ENCODE data around the gene PPP1R9A. TPM values are rescaled to one million over a fixed set of nuclear protein-coding genes. Genes with fewer than 3 reads are reported as not detected.

Gene PPP1R9A
- total RNA-seq, 1 experiment from 2014 or later = 13.5 TPM

GRCh38 chr7:94998266-94999068, 91.1 kb downstream of the PPP1R9A start:
- ChIA-PET RAD21 (ENCODE audit: low non-redundant PET in 1 of 2, low total read pairs in 2 of 2, uncharacterized antibody in 2 of 2, unreplicated experiment in 2 of 2) (no interaction called here), POLR2A (no interaction called here), CTCF (no interaction called here)
- no peak overlapping the region for H3K4me2 ChIP-seq (ENCODE audit: low read length)
- no peaks in the 10 kb centered on the region for H3K36me3 ChIP-seq (ENCODE audit: control insufficient read depth in 1 of 2, insufficient read depth in 2 of 2, low read length in 2 of 2)
- H3K9me2 ChIP-seq (ENCODE audit: insufficient read depth) = no peaks in the 10 kb centered on the region
- H4K20me1 ChIP-seq (ENCODE audit: insufficient read depth) = no peaks in the 10 kb centered on the region
- DNase-seq (ENCODE audit: low read depth, low spot score) = no peak
- H3K9ac ChIP-seq (ENCODE audit: low read length) = no peak overlapping the region
- no peaks in the 10 kb centered on the region for H3K27me3 ChIP-seq (ENCODE audit: insufficient read depth, low read length)
- no peak for ATAC-seq
- no TSS peak for BruUV-seq (replicated peaks)
- H3K4me1 ChIP-seq (ENCODE audit: control insufficient read depth in 1 of 2, insufficient read depth in 2 of 2, low read length in 2 of 2) = no peaks in the 10 kb centered on the region
- no peak overlapping the region for H3K27ac ChIP-seq (ENCODE audit: low read depth, low read length)
- H3K4me3 ChIP-seq (replicated peaks in 1 of 2; ENCODE audit: low read depth in 1 of 2, low read length in 2 of 2) = no peak overlapping the region
- no peak overlapping the region for H2AFZ ChIP-seq (ENCODE audit: low read depth, low read length, poor library complexity, severe bottlenecking)
- intact Hi-C loops (cut with micrococcal nuclease) = no loop called here
- H3K79me2 ChIP-seq (ENCODE audit: insufficient read depth, low read length) = no peaks in the 10 kb centered on the region
- H3K9me3 ChIP-seq (ENCODE audit: control insufficient read depth in 1 of 2, insufficient read depth in 1 of 2, low read depth in 1 of 2, low read length in 2 of 2) = no peaks in the 10 kb centered on the region
- TF ChIP-seq CTCF (IDR thresholded peaks at IDR 0.05 in 2 of 3, conservative IDR thresholded peaks at IDR 0.05 in 1 of 3; ENCODE audit: borderline replicate concordance in 1 of 3, insufficient read depth in 1 of 3, low read depth in 2 of 3, low read length in 2 of 3) (no peak), REST (IDR thresholded peaks at IDR 0.05; ENCODE audit: low read depth) (no peak), JUND (IDR thresholded peaks at IDR 0.05) (no peak), ZFX (IDR thresholded peaks at IDR 0.05) (no peak), POLR2AphosphoS5 (IDR thresholded peaks at IDR 0.05; ENCODE audit: low read depth, low read length) (no peak), EZH2phosphoT487 (IDR thresholded peaks at IDR 0.05; ENCODE audit: borderline replicate concordance) (no peak), POLR2A (IDR thresholded peaks at IDR 0.05; ENCODE audit: borderline replicate concordance, extremely low read depth, insufficient read depth, insufficient read length) (no peak), TCF7L2 (IDR thresholded peaks at IDR 0.05; ENCODE audit: borderline replicate concordance, extremely low read depth, insufficient read depth, insufficient read length) (no peak), SP1 (IDR thresholded peaks at IDR 0.05; ENCODE audit: low read depth) (no peak), FOSL1 (IDR thresholded peaks at IDR 0.05; ENCODE audit: low read depth) (no peak), EZH2 (IDR thresholded peaks at IDR 0.05) (no peak), SRF (IDR thresholded peaks at IDR 0.05; ENCODE audit: low read depth) (no peak), YY1 (IDR thresholded peaks at IDR 0.05; ENCODE audit: extremely low read depth, insufficient replicate concordance, low read depth, low read length) (no peak)
